Loucy (cell line): ENCODE data around the gene PDE3B.
"Not testable (repeated sequence)": the region's sequence is repeated elsewhere in the genome, so short reads cannot be mapped to it uniquely, and the experiment has no call there.

Experiments used
- H2AFZ ChIP-seq: fragments of 200-600 bp; sonication (generic); 2 replicates; pipeline ENCODE4 v1.6.0; 2016; ENCODE audit warnings: antibody characterized with exemption, mild to moderate bottlenecking, low read length, moderate library complexity
- H3F3A ChIP-seq: fragments of 200-600 bp; 2 replicates; pipeline ENCODE4 v1.6.0; 2016; ENCODE audit warnings: antibody characterized with exemption, low read depth, mild to moderate bottlenecking
- H3K27me3 ChIP-seq: fragments of 200-600 bp; sonication (generic); 2 replicates; pipeline ENCODE4 v1.6.1; 2014; ENCODE audit warnings: low read length, mild to moderate bottlenecking; ENCODE audit not compliant: insufficient read depth, poor library complexity, severe bottlenecking
- H3K36me3 ChIP-seq: fragments of 200-600 bp; sonication (generic); 2 replicates; pipeline ENCODE4 v1.6.1; 2016; ENCODE audit warnings: low read length; ENCODE audit not compliant: insufficient read depth
- H3K4me1 ChIP-seq: fragments of 200-600 bp; sonication (generic); 2 replicates; pipeline ENCODE4 v1.5.1; 2014; ENCODE audit warnings: low read length, mild to moderate bottlenecking; ENCODE audit not compliant: insufficient read depth, poor library complexity, severe bottlenecking
- H3K4me2 ChIP-seq: fragments of 200-600 bp; sonication (generic); 2 replicates; pipeline ENCODE4 v1.6.0; 2014; ENCODE audit warnings: antibody characterized with exemption, low read length, low read depth, mild to moderate bottlenecking; ENCODE audit not compliant: poor library complexity, severe bottlenecking
- H3K4me3 ChIP-seq: fragments of 200-600 bp; sonication (generic); 2 replicates; pipeline ENCODE4 v1.5.1; 2014; ENCODE audit warnings: low read length, mild to moderate bottlenecking, mixed read lengths; ENCODE audit not compliant: poor library complexity, severe bottlenecking
- H3K79me2 ChIP-seq: fragments of 200-600 bp; sonication (generic); 2 replicates; pipeline ENCODE4 v1.6.1; 2014; ENCODE audit warnings: low read length; ENCODE audit not compliant: insufficient read depth
- H3K9ac ChIP-seq: fragments of 200-600 bp; sonication (generic); 2 replicates; pipeline ENCODE4 v1.6.0; 2014; ENCODE audit warnings: mild to moderate bottlenecking, low read depth, low read length, moderate library complexity; ENCODE audit not compliant: poor library complexity, severe bottlenecking
- H3K9me2 ChIP-seq: fragments of 200-600 bp; sonication (generic); replicated peaks from 2 replicates; pipeline ENCODE4 v1.6.1; 2016; ENCODE audit warnings: low read depth, low read length, mixed read lengths
- H3K9me3 ChIP-seq: fragments of 200-600 bp; sonication (generic); 2 replicates; pipeline ENCODE4 v1.6.1; 2014; ENCODE audit warnings: mild to moderate bottlenecking, antibody characterized with exemption, low read length, low read depth; ENCODE audit not compliant: insufficient read depth
- H4K20me1 ChIP-seq: fragments of 200-600 bp; sonication (generic); 2 replicates; pipeline ENCODE4 v1.6.0; 2014; ENCODE audit warnings: antibody characterized with exemption, low read length, mild to moderate bottlenecking; ENCODE audit not compliant: insufficient read depth, poor library complexity, severe bottlenecking
- EZH2phosphoT487 ChIP-seq: fragments of 200-600 bp; IDR thresholded peaks from 2 replicates; pipeline ENCODE4 v1.6.1; 2018; ENCODE audit warnings: antibody characterized with exemption, mild to moderate bottlenecking, moderate library complexity, borderline replicate concordance
- TF ChIP-seq, protein P1 (sequence below): fragments of 200-600 bp; sonication (generic); conservative IDR thresholded peaks from 2 replicates; pipeline ENCODE4 v1.5.1; 2014; ENCODE audit warnings: mild to moderate bottlenecking, antibody characterized with exemption, low read length

PDE3B gene

DNA sequence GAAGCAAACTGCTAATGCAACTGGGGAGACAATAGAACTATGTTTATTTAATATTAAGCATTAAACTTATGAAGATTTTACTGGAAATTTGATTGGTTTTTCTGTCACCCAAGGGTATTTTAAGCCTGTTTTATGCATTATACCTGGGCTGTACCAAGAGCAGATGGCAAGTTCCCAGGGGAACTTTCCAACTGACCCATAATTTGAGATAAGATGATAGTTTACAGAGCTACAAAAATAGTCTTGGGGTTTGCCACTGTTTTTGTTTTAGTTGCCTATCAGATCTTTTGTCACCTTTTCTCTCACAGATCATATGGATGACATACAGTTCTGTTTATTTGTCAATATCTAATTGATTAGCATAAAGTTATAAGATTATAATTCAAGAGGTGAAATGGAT lies 43.9 kb downstream of the PDE3B start:
- TF ChIP-seq, protein P1, sequence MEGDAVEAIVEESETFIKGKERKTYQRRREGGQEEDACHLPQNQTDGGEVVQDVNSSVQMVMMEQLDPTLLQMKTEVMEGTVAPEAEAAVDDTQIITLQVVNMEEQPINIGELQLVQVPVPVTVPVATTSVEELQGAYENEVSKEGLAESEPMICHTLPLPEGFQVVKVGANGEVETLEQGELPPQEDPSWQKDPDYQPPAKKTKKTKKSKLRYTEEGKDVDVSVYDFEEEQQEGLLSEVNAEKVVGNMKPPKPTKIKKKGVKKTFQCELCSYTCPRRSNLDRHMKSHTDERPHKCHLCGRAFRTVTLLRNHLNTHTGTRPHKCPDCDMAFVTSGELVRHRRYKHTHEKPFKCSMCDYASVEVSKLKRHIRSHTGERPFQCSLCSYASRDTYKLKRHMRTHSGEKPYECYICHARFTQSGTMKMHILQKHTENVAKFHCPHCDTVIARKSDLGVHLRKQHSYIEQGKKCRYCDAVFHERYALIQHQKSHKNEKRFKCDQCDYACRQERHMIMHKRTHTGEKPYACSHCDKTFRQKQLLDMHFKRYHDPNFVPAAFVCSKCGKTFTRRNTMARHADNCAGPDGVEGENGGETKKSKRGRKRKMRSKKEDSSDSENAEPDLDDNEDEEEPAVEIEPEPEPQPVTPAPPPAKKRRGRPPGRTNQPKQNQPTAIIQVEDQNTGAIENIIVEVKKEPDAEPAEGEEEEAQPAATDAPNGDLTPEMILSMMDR = no peak
- no peak for TF ChIP-seq EZH2phosphoT487
- Histone ChIP-seq H3F3A (no peaks in the 10 kb centered on the region), H4K20me1 (no peaks in the 10 kb centered on the region), H3K9me3 (peaks cover 9% of the 10 kb centered on the region; the same call in 1 of the 2 replicates), H3K4me1 (peaks cover 8% of the 10 kb centered on the region), H3K4me2 (no peak overlapping the region), H3K79me2 (peaks cover 76% of the 10 kb centered on the region), H2AFZ (no peak overlapping the region), H3K9ac (no peak overlapping the region), H3K36me3 (peaks cover 9% of the 10 kb centered on the region), H3K4me3 (no peak overlapping the region), H3K27me3 (no peaks in the 10 kb centered on the region), H3K9me2 (no peaks in the 10 kb centered on the region)

DNA sequence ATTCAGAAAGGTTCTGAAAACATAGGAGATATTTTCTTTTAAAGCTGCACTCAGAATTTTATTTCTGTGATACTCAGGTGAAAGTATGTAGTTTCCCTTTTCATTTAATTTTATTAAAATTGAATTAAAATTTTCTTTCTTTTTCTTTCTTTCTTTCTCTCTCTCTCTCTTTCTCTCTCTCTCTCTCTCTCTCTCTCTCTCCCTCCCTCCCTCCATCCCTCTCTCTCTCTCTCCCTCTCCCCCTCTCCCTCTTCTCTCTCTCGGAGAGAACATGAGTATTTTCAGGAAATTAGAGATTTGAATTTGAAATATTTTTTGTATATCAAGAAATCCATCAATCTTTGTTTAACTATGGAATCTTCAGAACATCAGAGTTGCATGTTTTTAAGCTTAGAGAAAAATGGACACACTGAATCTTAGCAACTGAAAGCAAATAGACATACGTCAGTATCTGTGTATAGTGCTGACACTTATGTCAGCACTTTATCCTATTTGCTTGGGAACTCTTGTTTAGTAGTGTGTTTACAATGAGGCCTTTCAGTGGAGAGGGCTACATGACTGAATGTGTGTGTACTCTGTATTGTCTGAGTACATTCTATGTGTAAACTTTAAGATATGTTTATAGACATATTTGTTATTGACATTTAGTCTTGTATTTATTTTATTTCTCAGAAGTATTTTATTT lies 44.5 kb downstream of the PDE3B start:
- TF ChIP-seq, protein P1 = no peak
- TF ChIP-seq EZH2phosphoT487 = no peak
- no peaks in the 10 kb centered on the region for H3F3A ChIP-seq
- no peak overlapping the region for H3K4me2 ChIP-seq
- no peak overlapping the region for H3K4me3 ChIP-seq
- H3K9me3 ChIP-seq = peaks cover 15% of the 10 kb centered on the region
- no peak overlapping the region for H3K9ac ChIP-seq
- no peaks in the 10 kb centered on the region for H3K27me3 ChIP-seq
- H3K36me3 ChIP-seq = peaks cover 15% of the 10 kb centered on the region
- no peak overlapping the region for H2AFZ ChIP-seq
- peaks cover 77% of the 10 kb centered on the region for H3K79me2 ChIP-seq
- no peaks in the 10 kb centered on the region for H4K20me1 ChIP-seq
- peaks cover 8% of the 10 kb centered on the region for H3K4me1 ChIP-seq
- H3K9me2 ChIP-seq = no peaks in the 10 kb centered on the region

DNA sequence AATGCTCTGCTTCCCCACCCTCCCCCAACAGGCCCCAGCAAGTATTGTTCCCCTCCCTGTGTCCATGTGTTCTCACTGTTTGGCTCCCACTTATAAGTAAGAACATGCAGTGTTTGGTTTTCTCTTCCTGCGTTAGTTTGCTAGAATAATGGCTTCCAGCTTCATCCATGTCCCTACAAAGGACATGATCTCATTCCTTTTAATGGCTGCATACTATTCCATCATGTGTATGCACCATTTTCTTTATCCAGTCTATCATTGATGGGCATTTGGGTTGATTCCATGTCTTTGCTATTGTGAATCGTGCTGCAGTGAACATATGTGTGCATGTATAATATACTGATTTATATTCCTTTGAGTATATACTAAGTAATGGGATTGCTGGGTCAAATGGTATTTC lies 52.1 kb downstream of the PDE3B start:
- not testable (repeated sequence) for H2AFZ ChIP-seq, H4K20me1 ChIP-seq, H3K4me3 ChIP-seq, H3F3A ChIP-seq, H3K4me2 ChIP-seq, H3K9ac ChIP-seq, H3K27me3 ChIP-seq, H3K9me2 ChIP-seq
- Histone ChIP-seq H3K9me3 (peaks cover 29% of the 10 kb centered on the region), H3K36me3 (peaks cover 40% of the 10 kb centered on the region), H3K79me2 (peaks cover 70% of the 10 kb centered on the region), H3K4me1 (peaks cover 28% of the 10 kb centered on the region)

DNA sequence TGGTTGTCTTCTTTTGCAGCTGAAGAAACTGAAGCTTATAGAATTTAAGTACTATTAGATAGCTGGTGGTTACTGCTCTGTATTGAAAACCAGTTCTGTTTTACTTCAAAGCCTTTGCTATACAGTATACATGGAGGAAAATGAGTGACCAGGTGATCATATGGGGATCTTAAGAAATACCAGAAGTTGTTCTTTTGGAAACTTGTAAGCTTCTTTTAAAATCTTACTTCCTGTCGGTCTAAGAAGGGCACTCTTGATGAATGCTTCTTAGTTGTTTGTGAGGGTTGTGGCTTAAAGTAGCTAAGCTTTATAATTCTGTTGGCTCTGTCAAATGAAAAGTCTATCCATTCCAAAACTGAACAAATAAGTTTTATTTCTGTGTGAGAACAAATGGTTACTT lies 55.2 kb downstream of the PDE3B start:
- Histone ChIP-seq H3K9ac (no peak overlapping the region), H3K4me2 (peak overlapping the region; percentile 11), H4K20me1 (no peaks in the 10 kb centered on the region), H3K9me2 (no peaks in the 10 kb centered on the region), H3K4me1 (peaks cover 38% of the 10 kb centered on the region), H2AFZ (no peak overlapping the region), H3K27me3 (no peaks in the 10 kb centered on the region), H3K9me3 (peaks cover 28% of the 10 kb centered on the region), H3K79me2 (peaks cover 79% of the 10 kb centered on the region), H3K4me3 (no peak overlapping the region), H3K36me3 (peaks cover 22% of the 10 kb centered on the region), H3F3A (no peaks in the 10 kb centered on the region)
- TF ChIP-seq, protein P1 = no peak
- TF ChIP-seq EZH2phosphoT487 = no peak
